ENCODE data around the gene SLC17A8. TPM values are rescaled to one million over a fixed set of nuclear protein-coding genes. Genes with fewer than 3 reads are reported as not detected.

The SLC17A8 gene
- total RNA-seq, 1 experiment from 2014 or later: not detected

- Histone ChIP-seq H3K9me3 (ENCODE audit: control insufficient read depth, insufficient read depth, low read depth, low read length) (no peaks in the 10 kb centered on the region), H3K27ac (ENCODE audit: low read length) (no peak overlapping the region), H3K36me3 (ENCODE audit: control insufficient read depth, insufficient read depth, low read length) (peaks cover 28% of the 10 kb centered on the region), H3K27me3 (ENCODE audit: control insufficient read depth, insufficient read depth, low read length) (no peaks in the 10 kb centered on the region), H3K4me3 (ENCODE audit: low read depth in 2 of 2, low read length in 2 of 2) (no peak overlapping the region), H3K4me1 (ENCODE audit: control insufficient read depth, insufficient read depth, low read length) (no peaks in the 10 kb centered on the region)
- DNase-seq (ENCODE audit: low read depth, low spot score): no peak
- ATAC-seq: no peak
- intact Hi-C loops (cut with micrococcal nuclease; ENCODE audit: unreplicated experiment): no loop called here
- TF ChIP-seq TCF7L2 (IDR thresholded peaks at IDR 0.05; ENCODE audit: low read depth, low read length) (no peak), POLR2AphosphoS5 (IDR thresholded peaks at IDR 0.05; ENCODE audit: low read depth, low read length) (no peak)
- in situ Hi-C loops (cut with HindIII; ENCODE audit: low pct_unique_long_range_greater_than_20kb, low sequenced_read_pairs): no loop called here
- CTCF ChIA-PET: no interaction called here
- BruUV-seq (replicated peaks): TSS peak; percentile 17
- POLR2A ChIA-PET: no interaction called here
Measured at GRCh38 chr12:100331871-100332270, 25.0 kb upstream of the SLC17A8 start.

DNA sequence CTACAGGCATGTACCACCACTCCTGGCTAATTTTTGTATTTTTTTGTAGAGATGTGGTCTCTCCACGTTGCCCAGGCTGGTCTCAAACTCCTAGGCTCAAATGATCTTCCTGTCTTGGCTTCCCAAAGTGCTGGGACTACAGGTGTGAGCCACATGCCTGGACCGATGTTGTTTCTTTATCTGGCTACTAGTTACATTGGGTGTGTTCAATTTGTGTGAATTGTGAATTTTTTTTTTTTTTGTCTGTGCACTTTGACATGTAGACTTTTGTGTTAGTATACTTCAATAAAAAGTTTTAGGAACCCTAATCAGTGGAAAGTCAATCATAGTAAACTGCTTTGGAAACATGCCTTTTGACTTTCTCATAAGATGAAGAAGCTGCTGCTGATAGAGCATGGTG lies 24.0 kb upstream of the SLC17A8 start:
- Histone ChIP-seq H3K27ac (ENCODE audit: low read length) (no peak overlapping the region), H3K4me1 (ENCODE audit: control insufficient read depth, insufficient read depth, low read length) (no peaks in the 10 kb centered on the region), H3K36me3 (ENCODE audit: control insufficient read depth, insufficient read depth, low read length) (peaks cover 35% of the 10 kb centered on the region), H3K4me3 (ENCODE audit: low read depth in 2 of 2, low read length in 2 of 2) (no peak overlapping the region), H3K9me3 (ENCODE audit: control insufficient read depth, insufficient read depth, low read depth, low read length) (no peaks in the 10 kb centered on the region), H3K27me3 (ENCODE audit: control insufficient read depth, insufficient read depth, low read length) (no peaks in the 10 kb centered on the region)
- ATAC-seq (no peak), DNase-seq (ENCODE audit: low read depth, low spot score) (no peak)
- intact Hi-C loops (cut with micrococcal nuclease; ENCODE audit: unreplicated experiment) (no loop called here), in situ Hi-C loops (cut with HindIII; ENCODE audit: low pct_unique_long_range_greater_than_20kb, low sequenced_read_pairs) (no loop called here)
- ChIA-PET POLR2A (no interaction called here), CTCF (no interaction called here)
- no peak for TF ChIP-seq TCF7L2 (IDR thresholded peaks at IDR 0.05; ENCODE audit: low read depth, low read length)
- TF ChIP-seq CTCF (IDR thresholded peaks at IDR 0.05): no peak
- no peak for TF ChIP-seq SIN3A (IDR thresholded peaks at IDR 0.05; ENCODE audit: borderline replicate concordance, insufficient read depth, low read depth, low read length)
- no peak for TF ChIP-seq POLR2AphosphoS5 (IDR thresholded peaks at IDR 0.05; ENCODE audit: low read depth, low read length)
- TF ChIP-seq REST (IDR thresholded peaks at IDR 0.05; ENCODE audit: insufficient read depth in 1 of 2, low read depth in 2 of 2, low read length in 1 of 2): no peak
- no TSS peak for BruUV-seq (replicated peaks)

DNA sequence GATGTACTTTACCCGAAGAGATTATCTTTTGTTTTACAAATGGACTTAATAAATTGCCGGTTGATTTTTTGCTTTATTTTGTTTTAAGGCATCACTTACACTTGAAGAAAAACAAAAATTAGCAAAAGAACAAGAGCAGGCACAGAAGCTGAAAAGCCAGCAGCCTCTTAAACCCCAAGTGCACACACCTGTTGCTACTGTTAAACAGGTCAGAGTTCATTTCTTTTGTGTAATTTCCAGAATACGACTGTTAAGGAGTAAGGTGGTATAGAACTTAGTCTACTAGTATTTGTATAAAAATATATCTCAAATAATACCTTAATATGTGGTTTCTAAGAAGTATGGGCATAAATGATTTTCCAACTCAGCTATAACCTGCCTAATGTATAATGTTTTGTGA lies 19.6 kb upstream of the SLC17A8 start:
- in situ Hi-C loops (cut with HindIII; ENCODE audit: low pct_unique_long_range_greater_than_20kb, low sequenced_read_pairs): no loop called here
- no peaks in the 10 kb centered on the region for H3K4me1 ChIP-seq (ENCODE audit: control insufficient read depth, insufficient read depth, low read length)
- peaks cover 33% of the 10 kb centered on the region for H3K36me3 ChIP-seq (ENCODE audit: control insufficient read depth, insufficient read depth, low read length)
- no TSS peak for BruUV-seq (replicated peaks)
- POLR2A ChIA-PET: no interaction called here
- H3K27me3 ChIP-seq (ENCODE audit: control insufficient read depth, insufficient read depth, low read length): no peaks in the 10 kb centered on the region
- H3K27ac ChIP-seq (ENCODE audit: low read length): no peak overlapping the region
- TF ChIP-seq CTCF (IDR thresholded peaks at IDR 0.05) (no peak), REST (IDR thresholded peaks at IDR 0.05; ENCODE audit: insufficient read depth in 1 of 2, low read depth in 2 of 2, low read length in 1 of 2) (no peak), POLR2AphosphoS5 (IDR thresholded peaks at IDR 0.05; ENCODE audit: low read depth, low read length) (no peak)
- H3K4me3 ChIP-seq (ENCODE audit: low read depth in 2 of 2, low read length in 2 of 2): no peak overlapping the region
- ATAC-seq: no peak
- intact Hi-C loops (cut with micrococcal nuclease; ENCODE audit: unreplicated experiment): no loop called here
- no peak for DNase-seq (ENCODE audit: low read depth, low spot score)
- CTCF ChIA-PET: no interaction called here
- H3K9me3 ChIP-seq (ENCODE audit: control insufficient read depth, insufficient read depth, low read depth, low read length): no peaks in the 10 kb centered on the region
